Right atrium auricular region (tissue), 2 donors: ENCODE results near the gene ENTR1. TPM values are rescaled to one million over a fixed set of nuclear protein-coding genes. Genes with fewer than 3 reads are reported as not detected.

ENCODE experiments used
- DNase-seq: peaks from one replicate; pipeline ENCODE4 v3.0.0-alpha.2; 2019; ENCODE audit warnings: low spot score
- H3K27ac ChIP-seq, 2 donors: fragments of 200-600 bp; sonication (generic); 1 replicate in 1 of 2; 2 replicates in 1 of 2; pipeline ENCODE4 v1.5.1; 2016 to 2019
- H3K27me3 ChIP-seq, 2 donors: fragments of 200-600 bp; sonication (generic); one replicate each; pipeline versions ENCODE4 v1.5.1 to v1.6.0; 2017 to 2019
- H3K36me3 ChIP-seq: fragments of 200-600 bp; sonication (generic); one replicate; pipeline ENCODE4 v1.5.1; 2016
- H3K4me1 ChIP-seq, 2 donors: fragments of 200-600 bp; sonication (generic); one replicate each; pipeline versions ENCODE4 v1.5.1 to v1.6.0; 2017 to 2019
- H3K4me3 ChIP-seq, 2 donors: fragments of 200-600 bp; sonication (generic); 1 replicate in 1 of 2; 2 replicates in 1 of 2; pipeline ENCODE4 v1.5.1; 2017 to 2019; ENCODE audit warnings: mild to moderate bottlenecking in 1 of 2, moderate library complexity in 1 of 2
- H3K9me3 ChIP-seq, 2 donors: fragments of 200-600 bp; sonication (generic); one replicate each; pipeline ENCODE4 v1.5.1; 2019
- CTCF ChIP-seq, 2 donors: fragments of 200-600 bp; sonication (generic); IDR thresholded peaks; one replicate each; pipeline ENCODE4 v1.5.1; 2019; ENCODE audit warnings: antibody characterized with exemption in 2 of 2
- total RNA-seq, 2 donors: library from RNA; depleted of rRNA; stranded (reverse); fragments of >200 nt; gene quantifications; one replicate each; pipeline ENCODE4 v1.1.0, GENCODE V29; 2016

ENTR1 gene
- total RNA-seq, 2 donors from 2014 or later: 10.3 to 17.6 TPM

GRCh38 chr9:136445799-136446198, 35.4 kb upstream of the ENTR1 start:
- no peak overlapping the region for H3K4me3 ChIP-seq
- peaks cover 98% of the 10 kb centered on the region for H3K36me3 ChIP-seq
- no peaks in the 10 kb centered on the region for H3K9me3 ChIP-seq
- no peaks in the 10 kb centered on the region for H3K4me1 ChIP-seq
- H3K27me3 ChIP-seq: no peaks in the 10 kb centered on the region
- no peak for TF ChIP-seq CTCF (IDR thresholded peaks at IDR 0.05)
- no peak for DNase-seq
- no peak overlapping the region for H3K27ac ChIP-seq

- no peak for TF ChIP-seq CTCF (IDR thresholded peaks at IDR 0.05)
- Histone ChIP-seq H3K9me3 (no peaks in the 10 kb centered on the region), H3K36me3 (peaks cover 83% of the 10 kb centered on the region), H3K4me1 (peaks cover 0 to 9% of the 10 kb centered on the region in 2 donors), H3K4me3 (no peak overlapping the region), H3K27ac (no peak overlapping the region), H3K27me3 (no peaks in the 10 kb centered on the region)
- no peak for DNase-seq
Observed at GRCh38 chr9:136444102-136444501, 33.7 kb upstream of the ENTR1 start.

- no peaks in the 10 kb centered on the region for H3K27me3 ChIP-seq
- no peak for TF ChIP-seq CTCF (IDR thresholded peaks at IDR 0.05)
- no peak for DNase-seq
- H3K9me3 ChIP-seq: no peaks in the 10 kb centered on the region
- no peak overlapping the region for H3K4me3 ChIP-seq
- peaks cover 79% of the 10 kb centered on the region for H3K36me3 ChIP-seq
- H3K4me1 ChIP-seq: peaks cover 0 to 12% of the 10 kb centered on the region in 2 donors
- no peak overlapping the region for H3K27ac ChIP-seq
Observed at GRCh38 chr9:136443687-136444086, 33.3 kb upstream of the ENTR1 start.

GRCh38 chr9:136443087-136443486, 32.7 kb upstream of the ENTR1 start:
- TF ChIP-seq CTCF (IDR thresholded peaks at IDR 0.05): no peak
- Histone ChIP-seq H3K9me3 (no peaks in the 10 kb centered on the region), H3K36me3 (peaks cover 73% of the 10 kb centered on the region), H3K4me3 (no peak overlapping the region), H3K27ac (no peak overlapping the region), H3K27me3 (no peaks in the 10 kb centered on the region), H3K4me1 (peaks cover 0 to 18% of the 10 kb centered on the region in 2 donors)
- DNase-seq: no peak

- TF ChIP-seq CTCF (IDR thresholded peaks at IDR 0.05): no peak
- peaks cover 65% of the 10 kb centered on the region for H3K36me3 ChIP-seq
- no peaks in the 10 kb centered on the region for H3K27me3 ChIP-seq
- H3K4me3 ChIP-seq: no peak overlapping the region
- no peaks in the 10 kb centered on the region for H3K9me3 ChIP-seq
- H3K27ac ChIP-seq: no peak overlapping the region
- peaks cover 0 to 26% of the 10 kb centered on the region in 2 donors for H3K4me1 ChIP-seq
- DNase-seq: no peak
Observed at GRCh38 chr9:136442265-136442664, 31.9 kb upstream of the ENTR1 start.

GRCh38 chr9:136441681-136442245, 31.3 kb upstream of the ENTR1 start:
- Histone ChIP-seq H3K27me3 (no peaks in the 10 kb centered on the region), H3K9me3 (no peaks in the 10 kb centered on the region), H3K4me1 (peaks cover 0 to 31% of the 10 kb centered on the region in 2 donors), H3K36me3 (peaks cover 60% of the 10 kb centered on the region), H3K4me3 (no peak overlapping the region), H3K27ac (no peak overlapping the region)
- DNase-seq: no peak
- TF ChIP-seq CTCF (IDR thresholded peaks at IDR 0.05): no peak
